HepG2 (cell line): Measurements from ENCODE around the gene COL18A1. TPM values are rescaled to one million over a fixed set of nuclear protein-coding genes. Genes with fewer than 3 reads are reported as not detected.

ENCODE experiments used
- ATM ChIP-seq: fragments of 450-650 bp; IDR thresholded peaks from 2 replicates; pipeline ENCODE4 v1.7.1; 2017; ENCODE audit warnings: mild to moderate bottlenecking, borderline replicate concordance
- CBFB ChIP-seq: sonication (generic); formaldehyde crosslinking; IDR thresholded peaks from 2 replicates; pipeline ENCODE4 v1.4.0; 2020; ENCODE audit warnings: missing genetic modification reagents
- HNF4G ChIP-seq, 2 experiments: sonication (generic) in 1 of 2; formaldehyde crosslinking in 1 of 2; IDR thresholded peaks; 2 replicates each; pipeline versions ENCODE4 v1.4.0 to v1.6.1; 2011 to 2020; ENCODE audit warnings: borderline replicate concordance in 2 of 2, low read depth in 2 of 2, mild to moderate bottlenecking in 2 of 2, low read length in 1 of 2, missing genetic modification reagents in 1 of 2, moderate library complexity in 1 of 2
- KDM5A ChIP-seq: fragments of 200-600 bp; sonication (generic); IDR thresholded peaks from 2 replicates; pipeline ENCODE4 v1.7.0; 2018; ENCODE audit warnings: antibody characterized with exemption, mild to moderate bottlenecking, low read length, borderline replicate concordance
- MED13 ChIP-seq: sonication (generic); formaldehyde crosslinking; IDR thresholded peaks from 2 replicates; pipeline ENCODE4 v1.5.0; 2020; ENCODE audit warnings: missing genetic modification reagents
- TRIM24 ChIP-seq: sonication (generic); formaldehyde crosslinking; IDR thresholded peaks from 2 replicates; pipeline ENCODE4 v1.8.0; 2022; ENCODE audit warnings: mild to moderate bottlenecking, missing genetic modification reagents
- ZBTB7A ChIP-seq: sonication (generic); formaldehyde crosslinking; IDR thresholded peaks from 2 replicates; pipeline ENCODE4 v1.8.0; 2022; ENCODE audit warnings: mild to moderate bottlenecking, missing genetic modification reagents
- ZFP1 ChIP-seq: IDR thresholded peaks from 2 replicates; pipeline ENCODE4 v1.6.1; 2016
- ZKSCAN8 ChIP-seq: IDR thresholded peaks from 2 replicates; pipeline ENCODE4 v1.6.1; 2016; ENCODE audit warnings: borderline replicate concordance, missing genetic modification reagents, missing compliant biosample characterization
- ZNF235 ChIP-seq: sonication (generic); formaldehyde crosslinking; IDR thresholded peaks from 2 replicates; pipeline ENCODE4 v1.8.1; 2023; ENCODE audit warnings: mild to moderate bottlenecking, missing genetic modification reagents, borderline replicate concordance
- ZNF34 ChIP-seq: sonication (generic); formaldehyde crosslinking; IDR thresholded peaks from 2 replicates; pipeline ENCODE4 v1.4.0; 2020; ENCODE audit warnings: mild to moderate bottlenecking, missing genetic modification reagents, borderline replicate concordance
- ZNF709 ChIP-seq: sonication (generic); formaldehyde crosslinking; IDR thresholded peaks from 2 replicates; pipeline ENCODE4 v1.5.0; 2020; ENCODE audit warnings: mild to moderate bottlenecking, missing genetic modification reagents
- polyA plus RNA-seq, 8 experiments: library from polyadenylated mRNA; depleted of rRNA in 3 of 8; stranded (reverse) in 7 of 8; unstranded in 1 of 8; fragments of >200 nt; fragmentation: Illumina TruSeq in 4 of 8; extraction: Trizol in 4 of 8; gene quantifications; 2 replicates each; pipeline versions ENCODE4 v1.2.1 to v1.2.3, GENCODE V29; 2011 to 2016; ENCODE audit warnings: low read depth in 4 of 8, missing spikeins in 1 of 8, mixed read lengths in 1 of 8; ENCODE audit not compliant: insufficient read depth in 1 of 8
- total RNA-seq, 5 experiments: library from RNA; depleted of rRNA; stranded (reverse); fragments of >200 nt; fragmentation: Illumina TruSeq; extraction: Trizol; gene quantifications; 2 replicates each; pipeline ENCODE4 v1.2.3, GENCODE V29; 2016; ENCODE audit warnings: low read depth in 1 of 5
- TF ChIP-seq, protein P1 (sequence below): sonication (generic); formaldehyde crosslinking; IDR thresholded peaks from 2 replicates; pipeline ENCODE4 v1.8.0; 2022; ENCODE audit warnings: mild to moderate bottlenecking, missing genetic modification reagents; ENCODE audit not compliant: insufficient replicate concordance
- TF ChIP-seq, protein P2 (sequence below): sonication (generic); formaldehyde crosslinking; IDR thresholded peaks from 2 replicates; pipeline ENCODE4 v1.4.0; 2020; ENCODE audit warnings: mild to moderate bottlenecking, missing genetic modification reagents
- TF ChIP-seq, protein P3 (sequence below), 2 experiments: fragments of 450-650 bp in 1 of 2; sonication (generic) in 1 of 2; formaldehyde crosslinking; IDR thresholded peaks; 2 replicates each; pipeline versions ENCODE4 v1.5.0 to v1.8.0; 2020 to 2022; ENCODE audit warnings: mild to moderate bottlenecking in 1 of 2, missing genetic modification reagents in 1 of 2
- TF ChIP-seq, protein P4 (sequence below): sonication (generic); formaldehyde crosslinking; IDR thresholded peaks from 2 replicates; pipeline ENCODE4 v1.5.0; 2020; ENCODE audit warnings: missing genetic modification reagents
- TF ChIP-seq, protein P5 (sequence below): fragments of 450-650 bp; IDR thresholded peaks from 2 replicates; pipeline ENCODE4 v1.6.1; 2017; ENCODE audit warnings: mild to moderate bottlenecking
- TF ChIP-seq, protein P6 (sequence below): IDR thresholded peaks from 2 replicates; pipeline ENCODE4 v1.6.1; 2016
- TF ChIP-seq, protein P7 (sequence below): sonication (generic); formaldehyde crosslinking; IDR thresholded peaks from 2 replicates; pipeline ENCODE4 v1.4.0; 2020; ENCODE audit warnings: missing genetic modification reagents

COL18A1 gene
- total and polyA plus RNA-seq, 2 of the 13 experiments (the other 11 are each of a cell fraction or from before 2014, with no cell fraction given), result 79.0 to 102 TPM

DNA sequence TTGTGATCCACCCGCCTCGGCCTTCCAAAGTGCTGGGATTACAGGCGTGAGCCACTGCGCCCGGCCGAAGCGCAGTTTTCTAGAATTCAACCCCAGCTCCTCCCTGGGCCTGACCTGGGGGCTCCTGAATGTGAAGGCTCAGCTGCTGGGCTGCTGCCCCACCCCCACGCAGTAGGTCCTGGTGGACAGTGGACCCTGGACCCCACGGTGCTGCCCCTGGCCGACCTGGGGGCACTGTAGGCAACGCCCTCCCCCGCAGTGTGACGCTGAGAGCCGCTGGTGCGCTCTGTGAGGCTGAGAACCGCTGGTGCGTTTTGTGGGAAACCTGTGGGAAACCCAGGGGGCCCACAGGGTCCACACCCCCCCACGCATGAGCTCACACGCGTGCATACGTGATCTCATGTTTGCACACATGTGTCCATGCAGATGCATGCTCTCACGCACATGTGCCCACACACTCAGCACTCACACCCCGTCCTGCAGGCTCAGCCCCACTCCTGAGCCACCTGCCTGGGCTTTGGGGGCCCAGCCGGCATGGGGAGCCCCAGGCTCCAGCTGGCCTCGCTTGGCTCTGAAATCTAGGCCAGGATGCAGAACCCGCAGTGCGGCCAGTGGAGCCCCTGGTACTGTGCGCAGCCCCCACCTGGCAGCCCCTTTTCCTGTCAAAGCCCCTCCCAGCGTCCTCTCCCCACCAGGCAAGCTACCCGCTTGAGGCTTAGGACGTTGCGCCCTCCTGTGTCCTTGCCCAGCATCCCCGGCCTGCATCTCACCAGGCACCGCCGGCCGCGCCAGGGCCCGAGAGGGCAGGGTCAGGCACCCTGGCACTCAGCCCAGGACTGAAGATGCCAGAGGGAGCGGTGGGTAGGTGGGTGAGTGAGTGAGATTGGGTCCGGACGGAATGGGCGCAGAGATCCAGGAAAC lies 67.7 kb downstream of the COL18A1 start (continued):
- TF ChIP-seq, protein P1, sequence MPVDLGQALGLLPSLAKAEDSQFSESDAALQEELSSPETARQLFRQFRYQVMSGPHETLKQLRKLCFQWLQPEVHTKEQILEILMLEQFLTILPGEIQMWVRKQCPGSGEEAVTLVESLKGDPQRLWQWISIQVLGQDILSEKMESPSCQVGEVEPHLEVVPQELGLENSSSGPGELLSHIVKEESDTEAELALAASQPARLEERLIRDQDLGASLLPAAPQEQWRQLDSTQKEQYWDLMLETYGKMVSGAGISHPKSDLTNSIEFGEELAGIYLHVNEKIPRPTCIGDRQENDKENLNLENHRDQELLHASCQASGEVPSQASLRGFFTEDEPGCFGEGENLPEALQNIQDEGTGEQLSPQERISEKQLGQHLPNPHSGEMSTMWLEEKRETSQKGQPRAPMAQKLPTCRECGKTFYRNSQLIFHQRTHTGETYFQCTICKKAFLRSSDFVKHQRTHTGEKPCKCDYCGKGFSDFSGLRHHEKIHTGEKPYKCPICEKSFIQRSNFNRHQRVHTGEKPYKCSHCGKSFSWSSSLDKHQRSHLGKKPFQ (CRISPR knock-in tag), result peak; percentile 40
- TF ChIP-seq CBFB (no peak), ATM (no peak), KDM5A (no peak), HNF4G (IDR thresholded peaks at IDR 0.05; ENCODE audit: borderline replicate concordance, low read depth, low read length) (peak; percentile 93), HNF4G (CRISPR knock-in tag; IDR thresholded peaks at IDR 0.05; ENCODE audit: borderline replicate concordance, low read depth) (peak; percentile 71; the same call in 1 of the 2 replicates), ZNF709 (CRISPR knock-in tag) (no peak), ZBTB7A (CRISPR knock-in tag) (peak; percentile 97), ZKSCAN8 (no peak), ZFP1 (CRISPR knock-in tag) (no peak), ZNF235 (0 out of 2 replicates have a peak, but pooled peaks have one; percentile 2), TRIM24 (CRISPR knock-in tag) (peak; percentile 60; the same call in 1 of the 2 replicates), ZNF34 (CRISPR knock-in tag) (no peak), MED13 (CRISPR knock-in tag) (peak; percentile 71; the same call in 1 of the 2 replicates)
- TF ChIP-seq, protein P2, sequence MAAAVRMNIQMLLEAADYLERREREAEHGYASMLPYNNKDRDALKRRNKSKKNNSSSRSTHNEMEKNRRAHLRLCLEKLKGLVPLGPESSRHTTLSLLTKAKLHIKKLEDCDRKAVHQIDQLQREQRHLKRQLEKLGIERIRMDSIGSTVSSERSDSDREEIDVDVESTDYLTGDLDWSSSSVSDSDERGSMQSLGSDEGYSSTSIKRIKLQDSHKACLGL (CRISPR knock-in tag), result peak; percentile 25; the same call in 1 of the 2 replicates
- TF ChIP-seq, protein P3, sequence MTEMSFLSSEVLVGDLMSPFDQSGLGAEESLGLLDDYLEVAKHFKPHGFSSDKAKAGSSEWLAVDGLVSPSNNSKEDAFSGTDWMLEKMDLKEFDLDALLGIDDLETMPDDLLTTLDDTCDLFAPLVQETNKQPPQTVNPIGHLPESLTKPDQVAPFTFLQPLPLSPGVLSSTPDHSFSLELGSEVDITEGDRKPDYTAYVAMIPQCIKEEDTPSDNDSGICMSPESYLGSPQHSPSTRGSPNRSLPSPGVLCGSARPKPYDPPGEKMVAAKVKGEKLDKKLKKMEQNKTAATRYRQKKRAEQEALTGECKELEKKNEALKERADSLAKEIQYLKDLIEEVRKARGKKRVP (CRISPR knock-in tag; IDR thresholded peaks at IDR 0.05), result no peak
- TF ChIP-seq, protein P4, sequence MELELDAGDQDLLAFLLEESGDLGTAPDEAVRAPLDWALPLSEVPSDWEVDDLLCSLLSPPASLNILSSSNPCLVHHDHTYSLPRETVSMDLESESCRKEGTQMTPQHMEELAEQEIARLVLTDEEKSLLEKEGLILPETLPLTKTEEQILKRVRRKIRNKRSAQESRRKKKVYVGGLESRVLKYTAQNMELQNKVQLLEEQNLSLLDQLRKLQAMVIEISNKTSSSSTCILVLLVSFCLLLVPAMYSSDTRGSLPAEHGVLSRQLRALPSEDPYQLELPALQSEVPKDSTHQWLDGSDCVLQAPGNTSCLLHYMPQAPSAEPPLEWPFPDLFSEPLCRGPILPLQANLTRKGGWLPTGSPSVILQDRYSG, result no peak
- TF ChIP-seq, protein P5, sequence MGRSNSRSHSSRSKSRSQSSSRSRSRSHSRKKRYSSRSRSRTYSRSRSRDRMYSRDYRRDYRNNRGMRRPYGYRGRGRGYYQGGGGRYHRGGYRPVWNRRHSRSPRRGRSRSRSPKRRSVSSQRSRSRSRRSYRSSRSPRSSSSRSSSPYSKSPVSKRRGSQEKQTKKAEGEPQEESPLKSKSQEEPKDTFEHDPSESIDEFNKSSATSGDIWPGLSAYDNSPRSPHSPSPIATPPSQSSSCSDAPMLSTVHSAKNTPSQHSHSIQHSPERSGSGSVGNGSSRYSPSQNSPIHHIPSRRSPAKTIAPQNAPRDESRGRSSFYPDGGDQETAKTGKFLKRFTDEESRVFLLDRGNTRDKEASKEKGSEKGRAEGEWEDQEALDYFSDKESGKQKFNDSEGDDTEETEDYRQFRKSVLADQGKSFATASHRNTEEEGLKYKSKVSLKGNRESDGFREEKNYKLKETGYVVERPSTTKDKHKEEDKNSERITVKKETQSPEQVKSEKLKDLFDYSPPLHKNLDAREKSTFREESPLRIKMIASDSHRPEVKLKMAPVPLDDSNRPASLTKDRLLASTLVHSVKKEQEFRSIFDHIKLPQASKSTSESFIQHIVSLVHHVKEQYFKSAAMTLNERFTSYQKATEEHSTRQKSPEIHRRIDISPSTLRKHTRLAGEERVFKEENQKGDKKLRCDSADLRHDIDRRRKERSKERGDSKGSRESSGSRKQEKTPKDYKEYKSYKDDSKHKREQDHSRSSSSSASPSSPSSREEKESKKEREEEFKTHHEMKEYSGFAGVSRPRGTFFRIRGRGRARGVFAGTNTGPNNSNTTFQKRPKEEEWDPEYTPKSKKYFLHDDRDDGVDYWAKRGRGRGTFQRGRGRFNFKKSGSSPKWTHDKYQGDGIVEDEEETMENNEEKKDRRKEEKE, result no peak
- TF ChIP-seq, protein P6, sequence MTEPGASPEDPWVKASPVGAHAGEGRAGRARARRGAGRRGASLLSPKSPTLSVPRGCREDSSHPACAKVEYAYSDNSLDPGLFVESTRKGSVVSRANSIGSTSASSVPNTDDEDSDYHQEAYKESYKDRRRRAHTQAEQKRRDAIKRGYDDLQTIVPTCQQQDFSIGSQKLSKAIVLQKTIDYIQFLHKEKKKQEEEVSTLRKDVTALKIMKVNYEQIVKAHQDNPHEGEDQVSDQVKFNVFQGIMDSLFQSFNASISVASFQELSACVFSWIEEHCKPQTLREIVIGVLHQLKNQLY (CRISPR knock-in tag), result no peak
- TF ChIP-seq, protein P7, sequence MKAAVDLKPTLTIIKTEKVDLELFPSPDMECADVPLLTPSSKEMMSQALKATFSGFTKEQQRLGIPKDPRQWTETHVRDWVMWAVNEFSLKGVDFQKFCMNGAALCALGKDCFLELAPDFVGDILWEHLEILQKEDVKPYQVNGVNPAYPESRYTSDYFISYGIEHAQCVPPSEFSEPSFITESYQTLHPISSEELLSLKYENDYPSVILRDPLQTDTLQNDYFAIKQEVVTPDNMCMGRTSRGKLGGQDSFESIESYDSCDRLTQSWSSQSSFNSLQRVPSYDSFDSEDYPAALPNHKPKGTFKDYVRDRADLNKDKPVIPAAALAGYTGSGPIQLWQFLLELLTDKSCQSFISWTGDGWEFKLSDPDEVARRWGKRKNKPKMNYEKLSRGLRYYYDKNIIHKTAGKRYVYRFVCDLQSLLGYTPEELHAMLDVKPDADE, result no peak
